Adrenal gland (tissue), 12 donors: ENCODE measurements around the gene PLXNA2. TPM values are rescaled to one million over a fixed set of nuclear protein-coding genes. Genes with fewer than 3 reads are reported as not detected.

Source experiments
- DNase-seq, 7 donors: peaks; one replicate each; pipeline ENCODE4 v3.0.0-alpha.2; 2019 to 2020
- H3K27ac ChIP-seq, 5 donors: fragments of 200-600 bp; sonication (generic) in 4 of 5; 1 replicate in 3 of 5; 2 replicates in 2 of 5; pipeline versions ENCODE4 v1.5.1 to v1.8.0; 2016 to 2020; ENCODE audit warnings: mild to moderate bottlenecking in 1 of 5
- H3K27me3 ChIP-seq: fragments of 200-600 bp; 2 replicates; pipeline ENCODE4 v1.8.0; 2021
- H3K36me3 ChIP-seq, 2 donors: fragments of 200-600 bp; replicated peaks in 1 of 2; 1 replicate in 1 of 2; 2 replicates in 1 of 2; pipeline versions ENCODE4 v1.5.1 to v1.8.0; 2018 to 2022
- H3K4me1 ChIP-seq, 2 donors: fragments of 200-600 bp; replicated peaks in 1 of 2; 1 replicate in 1 of 2; 2 replicates in 1 of 2; pipeline versions ENCODE4 v1.5.1 to v1.8.0; 2018 to 2021
- H3K4me3 ChIP-seq, 4 donors: fragments of 200-600 bp; sonication (generic) in 3 of 4; one replicate each; pipeline ENCODE4 v1.5.1; 2016 to 2018
- H3K9me3 ChIP-seq, 3 donors: fragments of 200-600 bp; sonication (generic) in 1 of 3; replicated peaks in 1 of 3; 1 replicate in 2 of 3; 2 replicates in 1 of 3; pipeline versions ENCODE4 v1.5.1 to v1.8.0; 2016 to 2021
- POLR2A ChIP-seq, 2 donors: fragments of 450-650 bp; IDR thresholded peaks; one replicate each; pipeline ENCODE4 v1.6.1; 2017; ENCODE audit warnings: antibody characterized with exemption in 2 of 2, mild to moderate bottlenecking in 2 of 2, moderate library complexity in 1 of 2
- WGBS, 4 donors: extraction: QIAGEN DNeasy Blood & Tissue Kit in 2 of 4; methylation state at CpG; one replicate each; pipeline versions ENCODE4 v1.1.5 to v1.1.7; 2013 to 2017; 5-methylcytosine and 5-hydroxymethylcytosine counted together
- intact Hi-C, 2 donors: fragments of 100-400 bp; cut with DNase I; formaldehyde crosslinking; loops; one replicate each; pipeline versions ENCODE4 v1.14.1 to v1.15.0; 2022 to 2023
- polyA plus RNA-seq, 3 donors: library from polyadenylated mRNA; stranded (reverse); fragments of 200-250 nt in 2 of 3; fragments of 350-450 nt in 1 of 3; fragmentation: Illumina TruSeq in 1 of 3; extraction: RNeasy Lipid Tissue Mini Kit (QIAGEN cat#74804) in 1 of 3; gene quantifications; one replicate each; pipeline ENCODE4 v1.2.3, GENCODE V29; 2013 to 2014
- total RNA-seq, 9 donors: library from RNA; depleted of rRNA in 4 of 9; stranded (reverse); fragments of >200 nt in 4 of 9; fragments of 120-200 nt in 1 of 9; fragmentation: NEBNext Ultra II Directional in 1 of 9; extraction: Animal tissue kit (Norgen Biotek cat#: 25700) in 1 of 9; gene quantifications; one replicate each; pipeline versions ENCODE4 v1.1.0 to v1.2.4, GENCODE V29; 2013 to 2023
- TF ChIP-seq, protein P1 (sequence below), 6 experiments: fragments of 450-650 bp in 4 of 6; fragments of 200-600 bp in 2 of 6; sonication (generic) in 1 of 6; IDR thresholded peaks; 1 replicate in 5 of 6; 2 replicates in 1 of 6; pipeline versions ENCODE4 v1.5.1 to v1.8.0; 2016 to 2021; ENCODE audit warnings: antibody characterized with exemption in 6 of 6, mild to moderate bottlenecking in 2 of 6, moderate library complexity in 1 of 6
- donor health status: healthy with polysubstance abuse.
- donor health status: Bipolar disorder and iron deficiency.
- donor health status: DM: yes; HTN: yes; CAD: no.
- donor health status: DM: no; HTN: no; CAD: no.
- donor health status: DM: no; HTN: no; CAD: no.
- donor health status: DM: yes; HTN: yes; CAD: no.

Gene PLXNA2
- total and polyA plus RNA-seq, 12 donors = 2.7 to 9.4 (median 4.5) TPM

DNA sequence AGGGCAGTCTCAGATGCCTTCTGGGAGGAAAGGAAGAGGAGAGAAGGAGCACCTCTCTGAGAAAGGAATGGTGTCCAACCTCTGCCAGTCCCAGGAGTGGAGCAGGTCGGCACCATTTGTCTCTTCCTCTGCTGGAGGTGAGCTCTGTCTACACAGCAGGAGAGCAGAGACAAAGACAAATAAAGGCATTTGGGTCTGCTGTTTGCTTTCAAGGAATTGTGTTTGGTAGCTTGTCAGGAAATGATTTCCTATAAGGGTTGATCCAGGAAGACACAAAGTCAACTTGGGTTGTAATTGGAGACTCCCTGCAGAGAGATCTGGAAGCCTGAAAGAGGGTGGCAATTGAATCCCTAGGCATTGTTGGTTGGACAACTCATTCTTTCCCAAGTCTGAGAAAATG, 34.5 kb upstream of the PLXNA2 start:
- no peaks in the 10 kb centered on the region for H3K9me3 ChIP-seq
- H3K4me3 ChIP-seq = no peak overlapping the region
- no peak for DNase-seq
- intact Hi-C loops = no loop called here
- no peaks in the 10 kb centered on the region for H3K4me1 ChIP-seq
- TF ChIP-seq, protein P1, sequence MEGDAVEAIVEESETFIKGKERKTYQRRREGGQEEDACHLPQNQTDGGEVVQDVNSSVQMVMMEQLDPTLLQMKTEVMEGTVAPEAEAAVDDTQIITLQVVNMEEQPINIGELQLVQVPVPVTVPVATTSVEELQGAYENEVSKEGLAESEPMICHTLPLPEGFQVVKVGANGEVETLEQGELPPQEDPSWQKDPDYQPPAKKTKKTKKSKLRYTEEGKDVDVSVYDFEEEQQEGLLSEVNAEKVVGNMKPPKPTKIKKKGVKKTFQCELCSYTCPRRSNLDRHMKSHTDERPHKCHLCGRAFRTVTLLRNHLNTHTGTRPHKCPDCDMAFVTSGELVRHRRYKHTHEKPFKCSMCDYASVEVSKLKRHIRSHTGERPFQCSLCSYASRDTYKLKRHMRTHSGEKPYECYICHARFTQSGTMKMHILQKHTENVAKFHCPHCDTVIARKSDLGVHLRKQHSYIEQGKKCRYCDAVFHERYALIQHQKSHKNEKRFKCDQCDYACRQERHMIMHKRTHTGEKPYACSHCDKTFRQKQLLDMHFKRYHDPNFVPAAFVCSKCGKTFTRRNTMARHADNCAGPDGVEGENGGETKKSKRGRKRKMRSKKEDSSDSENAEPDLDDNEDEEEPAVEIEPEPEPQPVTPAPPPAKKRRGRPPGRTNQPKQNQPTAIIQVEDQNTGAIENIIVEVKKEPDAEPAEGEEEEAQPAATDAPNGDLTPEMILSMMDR (IDR thresholded peaks at IDR 0.05) = no peak
- no peak for TF ChIP-seq POLR2A (IDR thresholded peaks at IDR 0.05)
- 50 to 66% (median 60%) methylated on average over 1 of the region's 1 CpG for WGBS, 4 donors
- no peak overlapping the region for H3K27ac ChIP-seq
- H3K27me3 ChIP-seq = peaks cover 4% of the 10 kb centered on the region
- no peaks in the 10 kb centered on the region for H3K36me3 ChIP-seq

DNA sequence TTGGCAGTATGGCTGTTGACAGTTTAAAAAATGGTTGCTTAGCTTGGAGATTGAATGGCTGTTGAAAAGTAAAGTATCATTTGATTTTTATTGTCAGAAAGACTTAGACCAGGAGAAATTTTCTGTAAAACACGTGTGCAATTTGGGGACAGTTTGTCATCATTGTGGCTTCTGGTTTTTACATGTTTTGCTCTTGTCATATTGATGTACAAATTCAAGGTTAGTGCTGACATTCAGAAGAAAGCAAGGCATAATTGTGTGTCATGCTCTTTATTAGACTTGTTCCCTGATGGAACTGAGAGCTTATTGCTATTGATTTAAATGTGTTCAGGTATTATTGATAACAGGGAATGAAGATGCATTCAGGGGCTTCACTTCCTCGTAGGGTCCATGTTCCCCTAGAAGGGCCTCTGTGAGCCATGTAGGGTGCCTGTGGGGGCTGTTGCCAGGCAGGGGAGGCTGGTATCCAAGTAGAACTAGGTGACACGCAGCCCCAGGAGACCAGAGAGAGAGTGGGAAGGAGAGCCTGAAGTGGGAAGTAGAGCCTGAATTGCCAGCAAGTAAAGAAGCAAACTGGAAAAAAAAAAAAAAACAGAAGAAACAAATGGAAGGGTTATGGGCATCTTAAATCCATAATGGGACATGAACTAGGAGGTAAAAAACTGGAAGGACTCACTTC, 32.7 kb upstream of the PLXNA2 start:
- TF ChIP-seq, protein P1 (IDR thresholded peaks at IDR 0.05) = no peak
- no peak for TF ChIP-seq POLR2A (IDR thresholded peaks at IDR 0.05)
- 61 to 80% (median 65%) methylated on average over 3 of the region's 3 CpGs for WGBS, 4 donors
- H3K4me1 ChIP-seq = no peaks in the 10 kb centered on the region
- no peak overlapping the region for H3K27ac ChIP-seq
- peaks cover 4% of the 10 kb centered on the region for H3K27me3 ChIP-seq
- no peaks in the 10 kb centered on the region for H3K9me3 ChIP-seq
- no peak overlapping the region for H3K4me3 ChIP-seq
- DNase-seq = no peak
- H3K36me3 ChIP-seq = no peaks in the 10 kb centered on the region
- intact Hi-C loops = no loop called here

DNA sequence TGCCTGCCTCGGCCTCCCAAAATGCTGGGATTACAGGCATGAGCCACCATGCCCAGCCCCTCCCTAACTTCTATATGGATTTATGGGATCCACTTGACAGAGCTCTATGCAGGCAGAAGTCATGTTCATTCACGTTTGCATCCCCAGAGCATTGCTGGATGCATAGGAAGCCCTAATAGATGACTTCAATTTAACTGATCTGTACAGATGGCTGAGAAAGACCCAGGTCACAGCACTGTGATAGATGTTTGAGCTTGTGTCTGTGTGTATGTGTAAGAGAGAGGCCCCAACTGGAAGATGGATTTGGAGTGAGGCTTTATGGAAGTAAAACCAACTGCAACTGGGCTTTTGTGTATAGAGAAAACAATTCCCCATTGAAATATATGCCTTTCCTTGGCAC, 30.9 kb upstream of the PLXNA2 start:
- H3K27me3 ChIP-seq = peaks cover 10% of the 10 kb centered on the region
- intact Hi-C loops = no loop called here
- TF ChIP-seq POLR2A (IDR thresholded peaks at IDR 0.05) = no peak
- TF ChIP-seq, protein P1 (IDR thresholded peaks at IDR 0.05) = no peak
- no peak for DNase-seq
- H3K9me3 ChIP-seq = no peaks in the 10 kb centered on the region
- H3K4me1 ChIP-seq = no peaks in the 10 kb centered on the region
- H3K27ac ChIP-seq = no peak overlapping the region
- no peaks in the 10 kb centered on the region for H3K36me3 ChIP-seq
- WGBS, 4 donors = 71 to 86% (median 80%) methylated on average over 2 of the region's 2 CpGs
- H3K4me3 ChIP-seq = no peak overlapping the region

DNA sequence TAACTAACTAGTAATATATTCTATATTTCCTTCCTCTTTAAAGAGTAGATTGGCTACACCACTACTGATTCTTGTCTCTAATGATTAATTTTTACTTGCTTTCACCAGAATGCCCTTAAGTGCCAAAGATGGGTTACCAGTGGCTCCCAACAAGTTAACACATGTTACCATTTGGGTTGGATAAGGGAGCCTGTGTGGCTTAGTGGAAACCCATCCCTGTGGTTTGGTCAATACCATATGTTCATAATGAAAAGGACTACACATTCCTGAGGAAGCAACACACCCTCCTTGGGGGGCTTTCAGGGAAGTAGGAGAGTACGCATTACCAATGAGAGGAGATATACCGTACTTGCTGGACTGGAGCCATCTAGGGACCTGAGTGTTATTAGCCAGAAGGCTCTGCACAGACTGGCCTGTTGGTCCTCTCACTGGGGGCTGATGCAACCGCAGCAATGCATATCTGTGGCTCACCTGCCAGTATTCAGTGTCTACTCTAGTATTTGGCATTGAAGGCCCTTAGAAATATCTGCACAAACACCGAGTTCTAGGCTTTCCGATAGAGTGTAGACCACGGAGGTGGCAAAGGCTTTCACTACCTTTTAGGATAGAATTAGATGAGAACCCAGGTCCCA, 29.3 kb upstream of the PLXNA2 start:
- H3K36me3 ChIP-seq = no peaks in the 10 kb centered on the region
- no peak for DNase-seq
- no peaks in the 10 kb centered on the region for H3K9me3 ChIP-seq
- TF ChIP-seq, protein P1 (IDR thresholded peaks at IDR 0.05) = no peak
- no peak for TF ChIP-seq POLR2A (IDR thresholded peaks at IDR 0.05)
- no peaks in the 10 kb centered on the region for H3K4me1 ChIP-seq
- H3K27ac ChIP-seq = no peak overlapping the region
- intact Hi-C loops = no loop called here
- H3K4me3 ChIP-seq = no peak overlapping the region
- 83 to 100% (median 92%) methylated on average over 6 of the region's 6 CpGs for WGBS, 4 donors
- H3K27me3 ChIP-seq = peaks cover 10% of the 10 kb centered on the region
